Chondrocyte (in vitro differentiated cells): ENCODE results near the gene AFF3. TPM values are rescaled to one million over a fixed set of nuclear protein-coding genes. Genes with fewer than 3 reads are reported as not detected.

Experiments used
- DNase-seq: peaks from one replicate; pipeline ENCODE4 v3.0.0; 2021; ENCODE audit warnings: mixed read lengths, low spot score
- H3K27ac Mint-ChIP-seq: one replicate; pipeline ENCODE4 v1.8.0; 2021; ENCODE audit warnings: mild to moderate bottlenecking, moderate library complexity, mixed read lengths; ENCODE audit not compliant: unreplicated experiment
- H3K27me3 Mint-ChIP-seq: 2 replicates; pipeline ENCODE4 v1.8.0; 2021; ENCODE audit warnings: low read depth, mixed read lengths
- H3K36me3 Mint-ChIP-seq: 2 replicates; pipeline ENCODE4 v1.8.0; 2021; ENCODE audit warnings: low read depth, mixed read lengths
- H3K4me1 Mint-ChIP-seq: 2 replicates; pipeline ENCODE4 v1.8.0; 2021; ENCODE audit warnings: low read depth, mild to moderate bottlenecking, mixed read lengths
- H3K4me3 Mint-ChIP-seq: one replicate; pipeline ENCODE4 v1.8.0; 2021; ENCODE audit warnings: mild to moderate bottlenecking, moderate library complexity, mixed read lengths; ENCODE audit not compliant: unreplicated experiment
- H3K9me3 Mint-ChIP-seq: 2 replicates; pipeline ENCODE4 v1.8.0; 2021; ENCODE audit warnings: low read depth, mixed read lengths
- CTCF ChIP-seq: fragments of 200-600 bp; sonication (generic); IDR thresholded peaks from 2 replicates; pipeline ENCODE4 v1.5.0; 2021; ENCODE audit warnings: antibody characterized with exemption, mild to moderate bottlenecking, moderate library complexity
- total RNA-seq: library from RNA; stranded (reverse); gene quantifications from 3 replicates; pipeline ENCODE4 v1.2.1, GENCODE V29; 2021

Gene AFF3
- total RNA-seq, 1 donor from 2014 or later, result 127 TPM

- DNase-seq, result no peak
- Mint-ChIP-seq H3K36me3 (peaks cover 16% of the 10 kb centered on the region), H3K27me3 (no peaks in the 10 kb centered on the region), H3K4me1 (peaks cover 70% of the 10 kb centered on the region), H3K27ac (peak overlapping the region; percentile 85), H3K4me3 (no peak overlapping the region), H3K9me3 (peaks cover 5% of the 10 kb centered on the region)
- TF ChIP-seq CTCF, result no peak
Measured at GRCh38 chr2:99811544-99811943, 330.8 kb downstream of the AFF3 start.

- Mint-ChIP-seq H3K4me1 (peaks cover 84% of the 10 kb centered on the region), H3K4me3 (no peak overlapping the region), H3K27ac (no peak overlapping the region), H3K9me3 (no peaks in the 10 kb centered on the region), H3K36me3 (peaks cover 3% of the 10 kb centered on the region), H3K27me3 (no peaks in the 10 kb centered on the region)
- no peak for TF ChIP-seq CTCF
- no peak for DNase-seq
Measured at GRCh38 chr2:99810225-99810624, 332.2 kb downstream of the AFF3 start.

- no peak for TF ChIP-seq CTCF
- Mint-ChIP-seq H3K4me3 (no peak overlapping the region), H3K27ac (peak overlapping the region; percentile 49), H3K9me3 (no peaks in the 10 kb centered on the region), H3K36me3 (peaks cover 3% of the 10 kb centered on the region), H3K4me1 (peaks cover 89% of the 10 kb centered on the region), H3K27me3 (no peaks in the 10 kb centered on the region)
- no peak for DNase-seq
Measured at GRCh38 chr2:99809259-99809900, 333.0 kb downstream of the AFF3 start.

- peak overlapping the region; percentile 58 for H3K27ac Mint-ChIP-seq
Measured at GRCh38 chr2:99808361-99809200, 333.8 kb downstream of the AFF3 start.

More at GRCh38 chr2:99808361-99809200, 333.8 kb downstream of the AFF3 start:
- Mint-ChIP-seq H3K4me3 (no peak overlapping the region), H3K36me3 (peaks cover 5% of the 10 kb centered on the region), H3K4me1 (peaks cover 93% of the 10 kb centered on the region), H3K9me3 (peaks cover 4% of the 10 kb centered on the region), H3K27me3 (no peaks in the 10 kb centered on the region)
- no peak for DNase-seq
- no peak for TF ChIP-seq CTCF
